ENCODE measurements around the gene CRIP3. TPM values are rescaled to one million over a fixed set of nuclear protein-coding genes. Genes with fewer than 3 reads are reported as not detected.
"Not testable (repeated sequence)": the region's sequence is repeated elsewhere in the genome, so short reads cannot be mapped to it uniquely, and the experiment has no call there.

The CRIP3 gene
- total RNA-seq, 1 experiment from 2014 or later, result 44.7 TPM

DNA sequence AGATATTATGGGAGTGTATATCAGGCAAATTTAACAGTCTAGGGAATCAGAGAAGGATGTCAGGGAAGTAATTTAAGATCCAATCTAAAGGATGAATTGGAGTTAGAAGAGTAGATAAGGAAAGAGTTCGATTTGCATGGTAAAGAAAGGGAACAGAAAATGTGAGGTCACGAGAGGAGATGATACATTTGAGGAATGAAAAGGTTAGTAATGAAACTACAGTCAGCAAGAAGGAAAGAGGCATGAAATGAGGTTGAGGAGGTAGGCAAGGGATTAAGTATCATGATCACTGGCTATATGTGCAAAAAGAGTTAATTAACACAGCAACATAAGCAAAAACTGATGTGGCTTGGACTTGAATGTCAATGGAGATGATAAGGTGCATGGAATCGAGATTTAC is 38.4 kb upstream of the CRIP3 start:
- ATAC-seq, result no peak
- POLR2A ChIA-PET, result no interaction called here
- peaks cover 16% of the 10 kb centered on the region for H3K36me3 Mint-ChIP-seq
- no peak overlapping the region for H3K27ac Mint-ChIP-seq
- no peaks in the 10 kb centered on the region for H3K27me3 Mint-ChIP-seq (ENCODE audit: low read depth)
- TF ChIP-seq, protein P1, sequence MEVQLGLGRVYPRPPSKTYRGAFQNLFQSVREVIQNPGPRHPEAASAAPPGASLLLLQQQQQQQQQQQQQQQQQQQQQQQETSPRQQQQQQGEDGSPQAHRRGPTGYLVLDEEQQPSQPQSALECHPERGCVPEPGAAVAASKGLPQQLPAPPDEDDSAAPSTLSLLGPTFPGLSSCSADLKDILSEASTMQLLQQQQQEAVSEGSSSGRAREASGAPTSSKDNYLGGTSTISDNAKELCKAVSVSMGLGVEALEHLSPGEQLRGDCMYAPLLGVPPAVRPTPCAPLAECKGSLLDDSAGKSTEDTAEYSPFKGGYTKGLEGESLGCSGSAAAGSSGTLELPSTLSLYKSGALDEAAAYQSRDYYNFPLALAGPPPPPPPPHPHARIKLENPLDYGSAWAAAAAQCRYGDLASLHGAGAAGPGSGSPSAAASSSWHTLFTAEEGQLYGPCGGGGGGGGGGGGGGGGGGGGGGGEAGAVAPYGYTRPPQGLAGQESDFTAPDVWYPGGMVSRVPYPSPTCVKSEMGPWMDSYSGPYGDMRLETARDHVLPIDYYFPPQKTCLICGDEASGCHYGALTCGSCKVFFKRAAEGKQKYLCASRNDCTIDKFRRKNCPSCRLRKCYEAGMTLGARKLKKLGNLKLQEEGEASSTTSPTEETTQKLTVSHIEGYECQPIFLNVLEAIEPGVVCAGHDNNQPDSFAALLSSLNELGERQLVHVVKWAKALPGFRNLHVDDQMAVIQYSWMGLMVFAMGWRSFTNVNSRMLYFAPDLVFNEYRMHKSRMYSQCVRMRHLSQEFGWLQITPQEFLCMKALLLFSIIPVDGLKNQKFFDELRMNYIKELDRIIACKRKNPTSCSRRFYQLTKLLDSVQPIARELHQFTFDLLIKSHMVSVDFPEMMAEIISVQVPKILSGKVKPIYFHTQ (CRISPR knock-in tag; IDR thresholded peaks at IDR 0.05), result no peak
- no peak for TF ChIP-seq MXD4 (CRISPR knock-in tag; IDR thresholded peaks at IDR 0.05; ENCODE audit: borderline replicate concordance)
- TF ChIP-seq, protein P2, sequence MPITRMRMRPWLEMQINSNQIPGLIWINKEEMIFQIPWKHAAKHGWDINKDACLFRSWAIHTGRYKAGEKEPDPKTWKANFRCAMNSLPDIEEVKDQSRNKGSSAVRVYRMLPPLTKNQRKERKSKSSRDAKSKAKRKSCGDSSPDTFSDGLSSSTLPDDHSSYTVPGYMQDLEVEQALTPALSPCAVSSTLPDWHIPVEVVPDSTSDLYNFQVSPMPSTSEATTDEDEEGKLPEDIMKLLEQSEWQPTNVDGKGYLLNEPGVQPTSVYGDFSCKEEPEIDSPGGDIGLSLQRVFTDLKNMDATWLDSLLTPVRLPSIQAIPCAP (CRISPR knock-in tag; IDR thresholded peaks at IDR 0.05), result no peak
- no peak for TF ChIP-seq GTF2I (CRISPR knock-in tag; conservative IDR thresholded peaks at IDR 0.05)
- TF ChIP-seq E2F4 (CRISPR knock-in tag; IDR thresholded peaks at IDR 0.05; ENCODE audit: borderline replicate concordance, low read depth), result no peak
- TF ChIP-seq FOXP4 (CRISPR knock-in tag; IDR thresholded peaks at IDR 0.05), result no peak
- no peak for TF ChIP-seq EMX1 (CRISPR knock-in tag; IDR thresholded peaks at IDR 0.05)
- no peak for TF ChIP-seq NFYB (CRISPR knock-in tag; conservative IDR thresholded peaks at IDR 0.05; ENCODE audit: low read depth)
- TF ChIP-seq JAZF1 (CRISPR knock-in tag; IDR thresholded peaks at IDR 0.05), result no peak
- TF ChIP-seq USF1 (CRISPR knock-in tag; IDR thresholded peaks at IDR 0.05), result no peak
- TF ChIP-seq CREB1 (CRISPR knock-in tag; IDR thresholded peaks at IDR 0.05), result no peak
- no peak for TF ChIP-seq CREM (CRISPR knock-in tag; IDR thresholded peaks at IDR 0.05)
- no peak for TF ChIP-seq SMAD4 (CRISPR knock-in tag; IDR thresholded peaks at IDR 0.05)
- no peak for TF ChIP-seq USF2 (CRISPR knock-in tag; IDR thresholded peaks at IDR 0.05)
- TF ChIP-seq, protein P3, sequence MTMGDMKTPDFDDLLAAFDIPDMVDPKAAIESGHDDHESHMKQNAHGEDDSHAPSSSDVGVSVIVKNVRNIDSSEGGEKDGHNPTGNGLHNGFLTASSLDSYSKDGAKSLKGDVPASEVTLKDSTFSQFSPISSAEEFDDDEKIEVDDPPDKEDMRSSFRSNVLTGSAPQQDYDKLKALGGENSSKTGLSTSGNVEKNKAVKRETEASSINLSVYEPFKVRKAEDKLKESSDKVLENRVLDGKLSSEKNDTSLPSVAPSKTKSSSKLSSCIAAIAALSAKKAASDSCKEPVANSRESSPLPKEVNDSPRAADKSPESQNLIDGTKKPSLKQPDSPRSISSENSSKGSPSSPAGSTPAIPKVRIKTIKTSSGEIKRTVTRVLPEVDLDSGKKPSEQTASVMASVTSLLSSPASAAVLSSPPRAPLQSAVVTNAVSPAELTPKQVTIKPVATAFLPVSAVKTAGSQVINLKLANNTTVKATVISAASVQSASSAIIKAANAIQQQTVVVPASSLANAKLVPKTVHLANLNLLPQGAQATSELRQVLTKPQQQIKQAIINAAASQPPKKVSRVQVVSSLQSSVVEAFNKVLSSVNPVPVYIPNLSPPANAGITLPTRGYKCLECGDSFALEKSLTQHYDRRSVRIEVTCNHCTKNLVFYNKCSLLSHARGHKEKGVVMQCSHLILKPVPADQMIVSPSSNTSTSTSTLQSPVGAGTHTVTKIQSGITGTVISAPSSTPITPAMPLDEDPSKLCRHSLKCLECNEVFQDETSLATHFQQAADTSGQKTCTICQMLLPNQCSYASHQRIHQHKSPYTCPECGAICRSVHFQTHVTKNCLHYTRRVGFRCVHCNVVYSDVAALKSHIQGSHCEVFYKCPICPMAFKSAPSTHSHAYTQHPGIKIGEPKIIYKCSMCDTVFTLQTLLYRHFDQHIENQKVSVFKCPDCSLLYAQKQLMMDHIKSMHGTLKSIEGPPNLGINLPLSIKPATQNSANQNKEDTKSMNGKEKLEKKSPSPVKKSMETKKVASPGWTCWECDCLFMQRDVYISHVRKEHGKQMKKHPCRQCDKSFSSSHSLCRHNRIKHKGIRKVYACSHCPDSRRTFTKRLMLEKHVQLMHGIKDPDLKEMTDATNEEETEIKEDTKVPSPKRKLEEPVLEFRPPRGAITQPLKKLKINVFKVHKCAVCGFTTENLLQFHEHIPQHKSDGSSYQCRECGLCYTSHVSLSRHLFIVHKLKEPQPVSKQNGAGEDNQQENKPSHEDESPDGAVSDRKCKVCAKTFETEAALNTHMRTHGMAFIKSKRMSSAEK (CRISPR knock-in tag; IDR thresholded peaks at IDR 0.05; ENCODE audit: borderline replicate concordance), result no peak
- DNase-seq (ENCODE audit: low spot score), result no peak
- CTCF ChIA-PET, result no interaction called here
- H3K9me3 Mint-ChIP-seq, result no peaks in the 10 kb centered on the region
- no peaks in the 10 kb centered on the region for H3K4me1 Mint-ChIP-seq
- H3K4me3 Mint-ChIP-seq, result no peak overlapping the region

- H3K27ac Mint-ChIP-seq; POLR2A ChIA-PET; DNase-seq (ENCODE audit: low spot score); ATAC-seq; H3K4me3 Mint-ChIP-seq; H3K4me1 Mint-ChIP-seq; CTCF ChIA-PET; H3K9me3 Mint-ChIP-seq; H3K27me3 Mint-ChIP-seq (ENCODE audit: low read depth): not testable (repeated sequence)
- peaks cover 19% of the 10 kb centered on the region for H3K36me3 Mint-ChIP-seq
Observed at GRCh38 chr6:43346243-43346642, 37.6 kb upstream of the CRIP3 start.

Measured in WTC11 (cell line).